OCI-LY3 (cell line): ENCODE measurements around the gene COX5A.

Experiments
- CTCF ChIP-seq: fragments of 200-600, 300-600 bp; sonication (generic); IDR thresholded peaks from 2 replicates; pipeline ENCODE4 v1.5.1; 2014; ENCODE audit warnings: antibody characterized with exemption, low read length, low read depth
- EZH2phosphoT487 ChIP-seq: fragments of 200-600 bp; shearing (Covaris generic); IDR thresholded peaks from 2 replicates; pipeline ENCODE4 v1.6.1; 2018; ENCODE audit warnings: antibody characterized with exemption, mixed run types, low read depth

GRCh38 chr15:74888716-74889115 lies 49.2 kb downstream of the COX5A start:
- TF ChIP-seq CTCF: no peak
- no peak for TF ChIP-seq EZH2phosphoT487
